ENCODE results near the gene POTEB.
"Not testable (repeated sequence)": the region's sequence is repeated elsewhere in the genome, so short reads cannot be mapped to it uniquely, and the experiment has no call there.

The POTEB gene

DNA sequence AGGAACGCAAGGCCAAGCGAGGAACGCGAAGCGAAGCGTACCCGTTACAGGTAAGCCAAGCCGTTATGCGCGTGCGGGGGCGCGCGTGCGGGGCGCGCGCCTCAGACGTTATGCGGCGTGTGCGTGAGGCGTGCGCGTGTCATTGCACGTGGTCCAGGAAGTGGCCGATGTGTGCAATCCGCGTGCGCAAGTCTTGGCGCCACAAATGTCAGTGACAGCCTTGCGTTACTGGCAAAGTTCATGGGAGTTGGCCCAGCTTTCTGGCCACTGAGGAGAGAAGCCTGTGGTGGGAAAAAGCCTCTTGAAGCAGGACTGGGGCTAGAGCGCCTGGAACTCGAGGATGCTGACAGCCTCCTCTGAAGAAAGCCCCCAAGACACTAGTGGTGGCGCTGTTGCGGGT, at the start of gene POTEB:
TSS of gene POTEB (minus strand) at position 101 of the 400 bp plus-strand sequence. CDS start 489 bp downstream, outside the sequence.
- not testable (repeated sequence) for DNase-seq (ENCODE audit: low spot score)

GRCh38 chr15:21890955-21891354, 13.4 kb upstream of the POTEB start:
- DNase-seq (ENCODE audit: low spot score): not testable (repeated sequence)

GRCh38 chr15:21889542-21889941, 12.0 kb upstream of the POTEB start:
- DNase-seq (ENCODE audit: low spot score): not testable (repeated sequence)

DNA sequence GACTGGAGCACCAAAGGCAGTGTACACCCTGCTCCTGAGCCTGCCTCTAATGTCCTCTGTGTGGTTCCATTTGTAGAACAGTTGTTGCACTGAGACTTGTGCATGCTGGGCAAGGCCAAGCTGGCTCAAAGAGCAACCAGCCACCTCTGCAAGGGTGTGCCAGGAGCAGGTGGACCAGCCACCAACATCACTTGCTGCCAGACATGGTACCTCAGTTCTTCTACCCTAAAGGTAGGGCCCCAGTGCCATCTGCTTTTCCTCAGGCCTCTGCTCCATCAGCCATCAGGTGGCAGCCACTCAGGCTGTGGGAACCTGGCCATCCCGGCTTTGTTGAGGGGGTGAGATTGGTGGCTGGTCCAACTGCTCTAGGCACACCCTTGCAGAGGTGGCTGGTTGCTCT, 38.7 kb downstream of the POTEB start:
- DNase-seq (ENCODE audit: low spot score): not testable (repeated sequence)

All from LoVo (cell line).